ENCODE results near the gene TMEM135. TPM values are rescaled to one million over a fixed set of nuclear protein-coding genes. Genes with fewer than 3 reads are reported as not detected.

TMEM135 gene
- total RNA-seq, 2 experiments from 2014 or later, result 14.1 to 15.6 TPM

GRCh38 chr11:87304412-87304811 is 266.7 kb downstream of the TMEM135 start:
- intact Hi-C loops (cut with DNase I, micrococcal nuclease), result no loop called here
- POLR2A ChIA-PET, result no interaction called here
- Mint-ChIP-seq H3K4me1 (ENCODE audit: low read depth) (no peaks in the 10 kb centered on the region), H3K27ac (no peak overlapping the region), H3K4me3 (no peak overlapping the region), H3K27me3 (no peaks in the 10 kb centered on the region), H3K36me3 (ENCODE audit: low read depth) (peaks cover 28% of the 10 kb centered on the region), H3K9me3 (no peaks in the 10 kb centered on the region)
- Histone ChIP-seq H3K27ac (ENCODE audit: low read depth in 1 of 2, low read length in 2 of 2) (no peak overlapping the region), H3K36me3 (ENCODE audit: insufficient read depth, low read length) (no peaks in the 10 kb centered on the region), H3K9me3 (ENCODE audit: control insufficient read depth in 1 of 2, insufficient read depth in 1 of 2, low read length in 2 of 2) (no peaks in the 10 kb centered on the region), H3K27me3 (ENCODE audit: control insufficient read depth in 1 of 2, insufficient read depth in 2 of 2, low read length in 2 of 2) (no peaks in the 10 kb centered on the region), H3K4me3 (ENCODE audit: low read length) (no peak overlapping the region), H3K4me1 (ENCODE audit: insufficient read depth, low read length) (no peaks in the 10 kb centered on the region)
- DNase-seq, result no peak
- CTCF ChIA-PET, result interaction anchor here (1.1 kb wide), 1 partner anchor 9 kb away, joined by 3 read pairs; no protein-coding TSS in a partner anchor
- no peak for ATAC-seq (ENCODE audit: poor library complexity)
- TF ChIP-seq, protein P1, sequence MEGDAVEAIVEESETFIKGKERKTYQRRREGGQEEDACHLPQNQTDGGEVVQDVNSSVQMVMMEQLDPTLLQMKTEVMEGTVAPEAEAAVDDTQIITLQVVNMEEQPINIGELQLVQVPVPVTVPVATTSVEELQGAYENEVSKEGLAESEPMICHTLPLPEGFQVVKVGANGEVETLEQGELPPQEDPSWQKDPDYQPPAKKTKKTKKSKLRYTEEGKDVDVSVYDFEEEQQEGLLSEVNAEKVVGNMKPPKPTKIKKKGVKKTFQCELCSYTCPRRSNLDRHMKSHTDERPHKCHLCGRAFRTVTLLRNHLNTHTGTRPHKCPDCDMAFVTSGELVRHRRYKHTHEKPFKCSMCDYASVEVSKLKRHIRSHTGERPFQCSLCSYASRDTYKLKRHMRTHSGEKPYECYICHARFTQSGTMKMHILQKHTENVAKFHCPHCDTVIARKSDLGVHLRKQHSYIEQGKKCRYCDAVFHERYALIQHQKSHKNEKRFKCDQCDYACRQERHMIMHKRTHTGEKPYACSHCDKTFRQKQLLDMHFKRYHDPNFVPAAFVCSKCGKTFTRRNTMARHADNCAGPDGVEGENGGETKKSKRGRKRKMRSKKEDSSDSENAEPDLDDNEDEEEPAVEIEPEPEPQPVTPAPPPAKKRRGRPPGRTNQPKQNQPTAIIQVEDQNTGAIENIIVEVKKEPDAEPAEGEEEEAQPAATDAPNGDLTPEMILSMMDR (IDR thresholded peaks at IDR 0.05), result no peak

DNA sequence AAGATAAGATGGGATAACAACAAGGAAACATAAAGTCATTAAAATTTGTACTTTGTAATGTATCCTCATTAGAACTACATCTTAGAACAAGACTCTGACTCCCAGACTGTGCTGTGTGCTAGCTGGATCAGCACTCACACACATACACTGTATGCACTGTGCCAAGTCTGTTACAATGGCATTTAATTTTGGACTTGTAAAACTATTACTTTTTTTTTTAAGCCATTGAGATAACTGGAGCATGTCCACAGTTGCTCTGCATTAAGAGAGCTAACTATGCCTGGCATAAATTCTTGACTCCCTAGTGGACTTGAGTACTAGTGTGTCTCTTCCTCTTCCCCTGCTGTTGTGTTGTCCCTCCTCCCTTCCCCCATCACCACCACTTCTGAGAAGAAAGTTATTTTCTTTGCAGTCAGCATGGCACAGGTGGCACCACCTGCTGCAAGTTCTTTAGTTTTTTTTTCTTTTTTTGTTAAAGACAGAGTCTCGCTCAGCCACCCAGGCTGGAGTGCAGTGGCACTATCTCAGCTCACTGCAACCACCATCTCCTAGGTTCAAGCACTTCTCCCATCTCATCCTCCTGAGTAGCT is 268.6 kb downstream of the TMEM135 start:
- CTCF ChIA-PET, result interaction anchor here (0.6 kb wide), 1 partner anchor 18 kb away, joined by 3 read pairs; no protein-coding TSS in a partner anchor
- ATAC-seq (ENCODE audit: poor library complexity) (no peak), DNase-seq (no peak)
- intact Hi-C loops (cut with DNase I, micrococcal nuclease), result no loop called here
- Histone ChIP-seq H3K4me1 (ENCODE audit: insufficient read depth, low read length) (no peaks in the 10 kb centered on the region), H3K9me3 (ENCODE audit: control insufficient read depth in 1 of 2, insufficient read depth in 1 of 2, low read length in 2 of 2) (no peaks in the 10 kb centered on the region), H3K27me3 (ENCODE audit: control insufficient read depth in 1 of 2, insufficient read depth in 2 of 2, low read length in 2 of 2) (no peaks in the 10 kb centered on the region), H3K27ac (ENCODE audit: low read depth in 1 of 2, low read length in 2 of 2) (no peak overlapping the region), H3K4me3 (ENCODE audit: low read length) (no peak overlapping the region), H3K36me3 (ENCODE audit: insufficient read depth, low read length) (no peaks in the 10 kb centered on the region)
- TF ChIP-seq, protein P1 (IDR thresholded peaks at IDR 0.05), result no peak
- Mint-ChIP-seq H3K9me3 (no peaks in the 10 kb centered on the region), H3K27ac (no peak overlapping the region), H3K36me3 (ENCODE audit: low read depth) (peaks cover 37% of the 10 kb centered on the region), H3K27me3 (no peaks in the 10 kb centered on the region), H3K4me1 (ENCODE audit: low read depth) (no peaks in the 10 kb centered on the region), H3K4me3 (no peak overlapping the region)
- POLR2A ChIA-PET, result interaction anchor here (0.9 kb wide), 1 partner anchor 19 kb away, joined by 3 read pairs; no protein-coding TSS in a partner anchor

GRCh38 chr11:87307101-87307500 is 269.4 kb downstream of the TMEM135 start:
- intact Hi-C loops (cut with DNase I, micrococcal nuclease), result no loop called here
- Histone ChIP-seq H3K4me3 (ENCODE audit: low read length) (no peak overlapping the region), H3K4me1 (ENCODE audit: insufficient read depth, low read length) (no peaks in the 10 kb centered on the region), H3K27ac (ENCODE audit: low read depth in 1 of 2, low read length in 2 of 2) (no peak overlapping the region), H3K9me3 (ENCODE audit: control insufficient read depth in 1 of 2, insufficient read depth in 1 of 2, low read length in 2 of 2) (no peaks in the 10 kb centered on the region), H3K27me3 (ENCODE audit: control insufficient read depth in 1 of 2, insufficient read depth in 2 of 2, low read length in 2 of 2) (no peaks in the 10 kb centered on the region), H3K36me3 (ENCODE audit: insufficient read depth, low read length) (no peaks in the 10 kb centered on the region)
- no peaks in the 10 kb centered on the region for H3K27me3 Mint-ChIP-seq
- H3K9me3 Mint-ChIP-seq, result no peaks in the 10 kb centered on the region
- CTCF ChIA-PET, result no interaction called here
- H3K4me1 Mint-ChIP-seq (ENCODE audit: low read depth), result no peaks in the 10 kb centered on the region
- ATAC-seq (ENCODE audit: poor library complexity), result no peak
- no peak overlapping the region for H3K27ac Mint-ChIP-seq
- H3K36me3 Mint-ChIP-seq (ENCODE audit: low read depth), result peaks cover 37% of the 10 kb centered on the region
- no peak overlapping the region for H3K4me3 Mint-ChIP-seq
- no peak for DNase-seq
- POLR2A ChIA-PET, result no interaction called here
- TF ChIP-seq, protein P1 (IDR thresholded peaks at IDR 0.05), result no peak
